Mucosa of stomach (tissue), 1 donor: ENCODE measurements around the gene NUMB.
"Not testable (repeated sequence)": the region's sequence is repeated elsewhere in the genome, so short reads cannot be mapped to it uniquely, and the experiment has no call there.

Experiments
- H3K27me3 ChIP-seq: one replicate; pipeline ENCODE4 v1.7.0; 2013; ENCODE audit warnings: mild to moderate bottlenecking, low read length; ENCODE audit not compliant: control insufficient read depth, insufficient read depth
- H3K36me3 ChIP-seq: one replicate; pipeline ENCODE4 v1.7.0; 2013; ENCODE audit warnings: low read length; ENCODE audit not compliant: control insufficient read depth, insufficient read depth
- H3K4me1 ChIP-seq: one replicate; pipeline ENCODE4 v1.7.0; 2013; ENCODE audit warnings: mild to moderate bottlenecking, low read length; ENCODE audit not compliant: control insufficient read depth, insufficient read depth
- H3K4me3 ChIP-seq: one replicate; pipeline ENCODE4 v1.7.0; 2013; ENCODE audit warnings: low read length
- H3K9ac ChIP-seq: one replicate; pipeline ENCODE4 v1.7.0; 2013; ENCODE audit warnings: mild to moderate bottlenecking, low read length, moderate library complexity
- H3K9me3 ChIP-seq: one replicate; pipeline ENCODE4 v1.7.0; 2013; ENCODE audit warnings: mild to moderate bottlenecking, low read length, moderate library complexity; ENCODE audit not compliant: control insufficient read depth
- donor health status: Pancreatic carcinoma.

The NUMB gene

GRCh38 chr14:73372529-73372928 lies 85.8 kb downstream of the NUMB start:
- Histone ChIP-seq H3K36me3 (no peaks in the 10 kb centered on the region), H3K9me3 (no peaks in the 10 kb centered on the region), H3K4me1 (no peaks in the 10 kb centered on the region), H3K9ac (no peak overlapping the region), H3K4me3 (no peak overlapping the region), H3K27me3 (no peaks in the 10 kb centered on the region)

- Histone ChIP-seq H3K4me1 (peaks cover 4% of the 10 kb centered on the region), H3K36me3 (no peaks in the 10 kb centered on the region), H3K9ac (no peak overlapping the region), H3K9me3 (no peaks in the 10 kb centered on the region), H3K27me3 (no peaks in the 10 kb centered on the region), H3K4me3 (no peak overlapping the region)
These were observed 87.8 kb downstream of the NUMB start for GRCh38 chr14:73370561-73370960.

GRCh38 chr14:73369428-73369827 lies 88.9 kb downstream of the NUMB start:
- Histone ChIP-seq H3K9ac (no peak overlapping the region), H3K27me3 (no peaks in the 10 kb centered on the region), H3K4me3 (no peak overlapping the region), H3K36me3 (no peaks in the 10 kb centered on the region), H3K9me3 (no peaks in the 10 kb centered on the region), H3K4me1 (peaks cover 4% of the 10 kb centered on the region)

GRCh38 chr14:73368616-73369015 lies 89.7 kb downstream of the NUMB start:
- Histone ChIP-seq H3K9ac (no peak overlapping the region), H3K27me3 (no peaks in the 10 kb centered on the region), H3K4me3 (no peak overlapping the region), H3K9me3 (no peaks in the 10 kb centered on the region), H3K4me1 (peaks cover 4% of the 10 kb centered on the region), H3K36me3 (no peaks in the 10 kb centered on the region)

- H3K4me3 ChIP-seq = no peak overlapping the region
- peaks cover 4% of the 10 kb centered on the region for H3K4me1 ChIP-seq
- no peaks in the 10 kb centered on the region for H3K9me3 ChIP-seq
- no peak overlapping the region for H3K9ac ChIP-seq
- no peaks in the 10 kb centered on the region for H3K36me3 ChIP-seq
- H3K27me3 ChIP-seq = no peaks in the 10 kb centered on the region
These were observed 92.6 kb downstream of the NUMB start for GRCh38 chr14:73365727-73366126.

GRCh38 chr14:73364559-73364958 lies 93.8 kb downstream of the NUMB start:
- H3K4me1 ChIP-seq = peaks cover 4% of the 10 kb centered on the region
- no peaks in the 10 kb centered on the region for H3K27me3 ChIP-seq
- H3K36me3 ChIP-seq = no peaks in the 10 kb centered on the region
- no peaks in the 10 kb centered on the region for H3K9me3 ChIP-seq
- no peak overlapping the region for H3K4me3 ChIP-seq
- H3K9ac ChIP-seq = no peak overlapping the region

GRCh38 chr14:73359445-73359844 lies 98.9 kb downstream of the NUMB start:
- Histone ChIP-seq H3K36me3 (no peaks in the 10 kb centered on the region), H3K27me3 (no peaks in the 10 kb centered on the region), H3K9me3 (no peaks in the 10 kb centered on the region), H3K4me3 (no peak overlapping the region), H3K9ac (no peak overlapping the region), H3K4me1 (no peaks in the 10 kb centered on the region)

GRCh38 chr14:73358187-73358586 lies 100.2 kb downstream of the NUMB start:
- H3K4me1 ChIP-seq = no peaks in the 10 kb centered on the region
- no peaks in the 10 kb centered on the region for H3K36me3 ChIP-seq
- no peaks in the 10 kb centered on the region for H3K9me3 ChIP-seq

GRCh38 chr14:73349091-73349490 lies 109.3 kb downstream of the NUMB start:
- not testable (repeated sequence) for H3K9ac ChIP-seq, H3K9me3 ChIP-seq, H3K4me3 ChIP-seq, H3K27me3 ChIP-seq, H3K4me1 ChIP-seq, H3K36me3 ChIP-seq

More at GRCh38 chr14:73358187-73358586, 100.2 kb downstream of the NUMB start:
- H3K27me3 ChIP-seq = no peaks in the 10 kb centered on the region
- H3K9ac ChIP-seq = no peak overlapping the region
- no peak overlapping the region for H3K4me3 ChIP-seq

GRCh38 chr14:73344319-73344718 lies 114.0 kb downstream of the NUMB start:
- Histone ChIP-seq H3K4me3 (no peak overlapping the region), H3K4me1 (no peaks in the 10 kb centered on the region), H3K36me3 (no peaks in the 10 kb centered on the region), H3K27me3 (no peaks in the 10 kb centered on the region), H3K9me3 (no peaks in the 10 kb centered on the region), H3K9ac (no peak overlapping the region)

- Histone ChIP-seq H3K9me3 (no peaks in the 10 kb centered on the region), H3K4me3 (no peak overlapping the region), H3K27me3 (no peaks in the 10 kb centered on the region), H3K4me1 (no peaks in the 10 kb centered on the region), H3K36me3 (no peaks in the 10 kb centered on the region), H3K9ac (no peak overlapping the region)
These were observed 115.7 kb downstream of the NUMB start for GRCh38 chr14:73342670-73343069.

- Histone ChIP-seq H3K36me3 (no peaks in the 10 kb centered on the region), H3K4me1 (no peaks in the 10 kb centered on the region), H3K9me3 (no peaks in the 10 kb centered on the region), H3K4me3 (no peak overlapping the region), H3K9ac (no peak overlapping the region), H3K27me3 (no peaks in the 10 kb centered on the region)
These were observed 118.3 kb downstream of the NUMB start for GRCh38 chr14:73339846-73340595.

GRCh38 chr14:73339206-73339605 lies 119.1 kb downstream of the NUMB start:
- Histone ChIP-seq H3K4me3 (no peak overlapping the region), H3K36me3 (no peaks in the 10 kb centered on the region), H3K4me1 (no peaks in the 10 kb centered on the region), H3K9ac (no peak overlapping the region), H3K27me3 (no peaks in the 10 kb centered on the region), H3K9me3 (no peaks in the 10 kb centered on the region)
